ENCODE measurements around the gene OR51T1. TPM values are rescaled to one million over a fixed set of nuclear protein-coding genes. Genes with fewer than 3 reads are reported as not detected.

Gene OR51T1
- total RNA-seq, 1 experiment from 2014 or later, result not detected

GRCh38 chr11:4891996-4892640 lies 10.4 kb downstream of the OR51T1 start:
- Histone ChIP-seq H3K27ac (no peak overlapping the region), H3K4me3 (no peak overlapping the region)
- DNase-seq, result peak in 1 of 2 experiments; percentile 52

GRCh38 chr11:4903484-4903883 lies 21.8 kb downstream of the OR51T1 start, which contains the start of gene OR51A7:
Gene OR51A7, plus strand, starts transcription at chr11:4903783. Its CDS starts 3,587 bp downstream, at chr11:4907370.
- H3K9me3 ChIP-seq (replicated peaks), result no peaks in the 10 kb centered on the region
- no peaks in the 10 kb centered on the region for H3K4me1 ChIP-seq
- no peak within 1 kb of the TSS for H3K27ac ChIP-seq
- no peak within 1 kb of the TSS for H3K4me3 ChIP-seq
- no peaks in the 10 kb centered on the region for H3K36me3 ChIP-seq
- H3K27me3 ChIP-seq, result peaks cover 2% of the 10 kb centered on the region; the same call in 1 of the 2 replicates
- no peak for DNase-seq

More at GRCh38 chr11:4891996-4892640, 10.4 kb downstream of the OR51T1 start:
- Histone ChIP-seq H3K9me3 (replicated peaks) (no peaks in the 10 kb centered on the region), H3K4me1 (peaks cover 4% of the 10 kb centered on the region; the same call in 1 of the 2 replicates), H3K27me3 (no peaks in the 10 kb centered on the region), H3K36me3 (no peaks in the 10 kb centered on the region)

- no peaks in the 10 kb centered on the region for H3K36me3 ChIP-seq
- no peak overlapping the region for H3K4me3 ChIP-seq
- H3K9me3 ChIP-seq (replicated peaks), result no peaks in the 10 kb centered on the region
- H3K4me1 ChIP-seq, result no peaks in the 10 kb centered on the region
- no peak for DNase-seq
- no peak overlapping the region for H3K27ac ChIP-seq
- no peaks in the 10 kb centered on the region for H3K27me3 ChIP-seq
These were observed 34.9 kb downstream of the OR51T1 start for GRCh38 chr11:4916581-4916980.

DNA sequence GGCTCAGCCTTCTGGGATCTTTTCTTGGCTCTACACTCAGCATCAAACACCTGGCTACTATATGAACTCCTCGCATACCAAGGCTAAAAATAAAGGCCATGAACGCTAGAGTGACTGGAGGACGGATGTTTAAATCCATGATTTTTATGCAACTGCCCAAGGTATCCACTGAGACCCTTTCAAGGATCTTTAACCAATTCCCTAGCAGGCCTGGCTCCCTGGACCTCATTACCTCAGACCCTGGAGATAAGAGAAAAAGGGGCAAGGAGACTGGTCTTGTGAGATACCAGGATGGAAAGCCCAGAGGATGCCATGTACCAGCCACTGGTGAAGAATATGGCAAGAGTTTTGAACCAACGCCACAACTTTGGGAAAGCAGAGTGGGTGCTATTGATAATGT lies 37.5 kb downstream of the OR51T1 start, which contains the start of gene OR51G2:
TSS of gene OR51G2 (minus strand) at position 101 of the 400 bp plus-strand sequence. CDS start 3,687 bp downstream, outside the sequence.
- Histone ChIP-seq H3K4me1 (no peaks in the 10 kb centered on the region), H3K27me3 (no peaks in the 10 kb centered on the region), H3K4me3 (no peak within 1 kb of the TSS), H3K36me3 (no peaks in the 10 kb centered on the region), H3K9me3 (replicated peaks) (no peaks in the 10 kb centered on the region), H3K27ac (no peak within 1 kb of the TSS)
- no peak for DNase-seq

- Histone ChIP-seq H3K36me3 (no peaks in the 10 kb centered on the region), H3K4me3 (no peak overlapping the region), H3K27me3 (no peaks in the 10 kb centered on the region), H3K9me3 (replicated peaks) (no peaks in the 10 kb centered on the region), H3K27ac (no peak overlapping the region), H3K4me1 (no peaks in the 10 kb centered on the region)
- DNase-seq, result no peak
These were observed 40.1 kb downstream of the OR51T1 start for GRCh38 chr11:4921796-4922195.

DNA sequence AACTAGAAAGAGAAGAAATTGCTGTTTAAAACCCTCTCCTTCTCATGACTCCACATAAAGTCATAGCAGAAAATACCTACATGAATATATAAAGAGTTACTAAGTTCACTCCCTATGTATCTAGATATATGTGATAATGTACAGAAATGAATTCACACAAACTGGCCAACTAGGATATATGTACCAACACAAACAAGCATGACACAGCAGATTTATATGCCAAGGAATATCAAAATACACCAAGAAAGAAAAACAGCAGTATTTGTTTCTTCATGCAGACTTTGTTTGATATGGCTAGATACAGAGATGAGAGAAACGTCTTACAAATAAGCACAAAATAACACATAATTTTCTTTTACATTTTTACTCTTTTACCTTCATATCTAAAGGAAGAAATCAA lies 40.6 kb downstream of the OR51T1 start:
- Histone ChIP-seq H3K9me3 (replicated peaks) (no peaks in the 10 kb centered on the region), H3K4me3 (no peak overlapping the region), H3K36me3 (no peaks in the 10 kb centered on the region), H3K4me1 (no peaks in the 10 kb centered on the region), H3K27ac (no peak overlapping the region), H3K27me3 (no peaks in the 10 kb centered on the region)
- no peak for DNase-seq

DNA sequence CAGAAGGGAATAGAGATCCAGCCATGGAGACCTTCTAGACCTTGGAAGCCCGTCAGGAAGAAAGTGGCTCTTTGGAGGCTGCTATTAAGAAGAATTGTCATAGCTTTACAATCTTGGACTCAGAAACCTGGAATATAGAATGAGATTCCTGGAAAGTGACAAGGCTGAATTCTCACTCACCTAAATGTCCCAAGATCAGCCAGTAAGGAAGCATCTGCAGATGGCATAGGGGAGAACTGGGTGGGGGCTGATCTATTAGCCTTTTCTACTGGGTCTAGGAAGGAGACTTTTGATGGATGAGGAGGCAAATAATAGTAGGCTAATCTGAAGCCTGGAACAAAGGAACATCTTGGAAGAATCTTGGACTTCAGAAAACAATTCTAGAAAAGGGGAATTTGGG lies 42.5 kb downstream of the OR51T1 start, which contains the start of gene OR51G1:
TSS of gene OR51G1 (minus strand) at position 101 of the 400 bp plus-strand sequence. CDS start at position 101, 0 bp downstream.
- no peaks in the 10 kb centered on the region for H3K9me3 ChIP-seq (replicated peaks)
- H3K4me1 ChIP-seq, result no peaks in the 10 kb centered on the region
- no peak within 1 kb of the TSS for H3K4me3 ChIP-seq
- no peaks in the 10 kb centered on the region for H3K27me3 ChIP-seq
- no peak within 1 kb of the TSS for H3K27ac ChIP-seq
- no peak for DNase-seq
- no peaks in the 10 kb centered on the region for H3K36me3 ChIP-seq

GRCh38 chr11:4926608-4927007 lies 44.9 kb downstream of the OR51T1 start:
- Histone ChIP-seq H3K4me1 (no peaks in the 10 kb centered on the region), H3K36me3 (no peaks in the 10 kb centered on the region), H3K27me3 (no peaks in the 10 kb centered on the region), H3K9me3 (replicated peaks) (no peaks in the 10 kb centered on the region), H3K27ac (no peak overlapping the region), H3K4me3 (no peak overlapping the region)
- DNase-seq, result no peak

Other genes with a start within 250 kb of the OR51T1 start
- gene OR51D1, start 244.4 kb upstream of the OR51T1 start, total RNA-seq (2014; rRNA removed; shearing (Covaris generic)), result not detected in 2 replicates
- not detected in 2 replicates for gene OR51E1, start 237.9 kb upstream of the OR51T1 start, total RNA-seq (2014; rRNA removed; shearing (Covaris generic))
- not detected in 2 replicates for gene OR51E2, start 184.0 kb upstream of the OR51T1 start, total RNA-seq (2014; rRNA removed; shearing (Covaris generic))
- gene MMP26, start 177.1 kb upstream of the OR51T1 start, total RNA-seq (2014; rRNA removed; shearing (Covaris generic)), result not detected in 2 replicates
- gene OR51F1, start 112.0 kb upstream of the OR51T1 start, total RNA-seq (2014; rRNA removed; shearing (Covaris generic)), result not detected in 2 replicates
- not detected in 2 replicates for gene OR52R1, start 77.5 kb upstream of the OR51T1 start, total RNA-seq (2014; rRNA removed; shearing (Covaris generic))
- gene OR51F2, start 60.6 kb upstream of the OR51T1 start, total RNA-seq (2014; rRNA removed; shearing (Covaris generic)), result not detected in 2 replicates
- gene OR51S1, start 32.7 kb upstream of the OR51T1 start, total RNA-seq (2014; rRNA removed; shearing (Covaris generic)), result not detected in 2 replicates
- not detected in 2 replicates for gene OR51A7, start 21.9 kb downstream of the OR51T1 start, total RNA-seq (2014; rRNA removed; shearing (Covaris generic))
- not detected in 2 replicates for gene OR51G2, start 37.5 kb downstream of the OR51T1 start, total RNA-seq (2014; rRNA removed; shearing (Covaris generic))
- gene OR51G1, start 42.4 kb downstream of the OR51T1 start, total RNA-seq (2014; rRNA removed; shearing (Covaris generic)), result not detected in 2 replicates
- not detected in 2 replicates for gene OR51A4, start 65.7 kb downstream of the OR51T1 start, total RNA-seq (2014; rRNA removed; shearing (Covaris generic))
- not detected in 2 replicates for gene OR51A2, start 73.8 kb downstream of the OR51T1 start, total RNA-seq (2014; rRNA removed; shearing (Covaris generic))
- gene OR51L1, start 113.0 kb downstream of the OR51T1 start, total RNA-seq (2014; rRNA removed; shearing (Covaris generic)), result not detected in 2 replicates
- gene OR52J3, start 164.6 kb downstream of the OR51T1 start, total RNA-seq (2014; rRNA removed; shearing (Covaris generic)), result not detected in 2 replicates
- gene OR52E2, start 177.7 kb downstream of the OR51T1 start, total RNA-seq (2014; rRNA removed; shearing (Covaris generic)), result not detected in 2 replicates
- not detected in 2 replicates for gene OR52E1, start 187.7 kb downstream of the OR51T1 start, total RNA-seq (2014; rRNA removed; shearing (Covaris generic))